Prostate gland (tissue), 2 donors: Measurements from ENCODE around the gene TTC27.

ENCODE experiments used
- POLR2A ChIP-seq: fragments of 450-650 bp; IDR thresholded peaks from one replicate; pipeline ENCODE4 v1.6.1; 2016; ENCODE audit warnings: antibody characterized with exemption, mild to moderate bottlenecking
- POLR2AphosphoS5 ChIP-seq: sonication (generic); formaldehyde crosslinking; IDR thresholded peaks from one replicate; pipeline ENCODE4 v1.6.1; 2017; ENCODE audit warnings: antibody characterized with exemption
- TF ChIP-seq, protein P1 (sequence below), 4 experiments: fragments of 200-600 bp in 2 of 4; fragments of 450-650 bp in 2 of 4; sonication (generic) in 2 of 4; IDR thresholded peaks; 1 replicate in 3 of 4; 2 replicates in 1 of 4; pipeline ENCODE4 v1.5.1; 2016 to 2019; ENCODE audit warnings: antibody characterized with exemption in 4 of 4, mild to moderate bottlenecking in 2 of 4, moderate library complexity in 2 of 4

DNA sequence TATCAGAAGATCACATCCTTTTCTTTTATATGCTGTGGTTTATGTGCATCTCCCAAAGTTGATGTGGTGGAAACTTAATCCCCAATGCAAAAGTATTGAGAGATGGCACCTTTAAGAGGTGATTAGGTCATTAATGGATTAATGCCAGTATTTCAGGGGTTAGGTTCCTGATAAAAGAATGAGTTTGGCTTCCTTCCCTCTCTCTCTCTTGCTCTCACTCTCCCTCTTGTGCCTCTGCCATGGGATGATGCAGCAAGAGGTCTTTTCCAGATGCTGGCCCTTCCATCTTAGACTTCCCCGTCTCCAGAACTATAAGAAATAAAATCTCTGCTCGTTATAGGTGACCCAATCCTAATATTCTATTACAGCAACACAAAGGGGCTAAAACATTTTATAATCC lies 85.0 kb downstream of the TTC27 start:
- TF ChIP-seq, protein P1, sequence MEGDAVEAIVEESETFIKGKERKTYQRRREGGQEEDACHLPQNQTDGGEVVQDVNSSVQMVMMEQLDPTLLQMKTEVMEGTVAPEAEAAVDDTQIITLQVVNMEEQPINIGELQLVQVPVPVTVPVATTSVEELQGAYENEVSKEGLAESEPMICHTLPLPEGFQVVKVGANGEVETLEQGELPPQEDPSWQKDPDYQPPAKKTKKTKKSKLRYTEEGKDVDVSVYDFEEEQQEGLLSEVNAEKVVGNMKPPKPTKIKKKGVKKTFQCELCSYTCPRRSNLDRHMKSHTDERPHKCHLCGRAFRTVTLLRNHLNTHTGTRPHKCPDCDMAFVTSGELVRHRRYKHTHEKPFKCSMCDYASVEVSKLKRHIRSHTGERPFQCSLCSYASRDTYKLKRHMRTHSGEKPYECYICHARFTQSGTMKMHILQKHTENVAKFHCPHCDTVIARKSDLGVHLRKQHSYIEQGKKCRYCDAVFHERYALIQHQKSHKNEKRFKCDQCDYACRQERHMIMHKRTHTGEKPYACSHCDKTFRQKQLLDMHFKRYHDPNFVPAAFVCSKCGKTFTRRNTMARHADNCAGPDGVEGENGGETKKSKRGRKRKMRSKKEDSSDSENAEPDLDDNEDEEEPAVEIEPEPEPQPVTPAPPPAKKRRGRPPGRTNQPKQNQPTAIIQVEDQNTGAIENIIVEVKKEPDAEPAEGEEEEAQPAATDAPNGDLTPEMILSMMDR (IDR thresholded peaks at IDR 0.05) = no peak
- no peak for TF ChIP-seq POLR2A
- TF ChIP-seq POLR2AphosphoS5 = no peak
